ENCODE results near the gene RERE.

Gene RERE

DNA sequence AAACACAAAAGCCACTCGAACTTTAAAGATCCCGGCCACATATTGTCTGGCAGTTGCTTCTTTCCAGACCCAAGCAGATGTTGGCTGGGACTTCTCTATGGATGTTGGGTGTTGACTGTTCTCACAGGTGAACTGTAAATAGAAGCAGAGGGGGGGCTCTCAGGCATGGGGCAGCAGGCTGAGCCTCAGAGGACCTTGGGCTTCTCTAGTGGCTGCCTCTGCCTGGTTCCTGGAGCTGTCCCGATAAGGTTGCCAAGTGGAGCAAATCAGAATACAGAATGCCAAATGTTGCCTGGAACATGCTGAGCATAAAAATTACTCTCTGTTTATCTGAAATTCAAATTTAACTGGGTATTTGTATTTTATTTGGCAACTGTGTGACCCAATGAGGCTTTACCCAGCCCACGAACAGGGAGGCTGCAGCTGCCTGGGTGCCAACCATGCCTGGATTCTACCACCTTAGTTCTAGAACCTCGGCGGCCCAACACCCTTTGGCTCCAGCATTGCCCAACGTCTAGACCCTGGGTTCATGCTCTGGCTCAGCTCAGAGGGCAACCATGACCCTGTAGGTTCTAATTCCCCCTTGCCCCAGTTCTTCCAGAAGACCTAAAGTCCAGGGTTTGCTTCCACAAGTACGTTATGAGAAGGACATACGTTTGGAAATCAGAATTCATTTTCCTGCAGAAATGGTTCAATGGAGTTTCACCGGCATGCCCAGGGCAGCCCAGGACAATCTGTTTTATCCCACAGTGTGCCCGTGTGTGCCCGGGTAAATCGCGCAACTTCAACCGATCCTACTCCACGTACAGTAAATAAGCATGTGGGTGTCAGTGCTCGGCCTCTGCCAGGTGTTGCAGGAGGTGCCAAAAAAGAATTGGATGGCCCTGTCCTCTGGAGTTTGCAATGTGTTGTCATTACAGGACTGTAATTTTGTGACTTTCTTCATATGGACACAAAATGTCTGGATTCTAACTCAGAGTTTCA lies 504.9 kb downstream of the RERE start:
- DNase-seq = no peak

DNA sequence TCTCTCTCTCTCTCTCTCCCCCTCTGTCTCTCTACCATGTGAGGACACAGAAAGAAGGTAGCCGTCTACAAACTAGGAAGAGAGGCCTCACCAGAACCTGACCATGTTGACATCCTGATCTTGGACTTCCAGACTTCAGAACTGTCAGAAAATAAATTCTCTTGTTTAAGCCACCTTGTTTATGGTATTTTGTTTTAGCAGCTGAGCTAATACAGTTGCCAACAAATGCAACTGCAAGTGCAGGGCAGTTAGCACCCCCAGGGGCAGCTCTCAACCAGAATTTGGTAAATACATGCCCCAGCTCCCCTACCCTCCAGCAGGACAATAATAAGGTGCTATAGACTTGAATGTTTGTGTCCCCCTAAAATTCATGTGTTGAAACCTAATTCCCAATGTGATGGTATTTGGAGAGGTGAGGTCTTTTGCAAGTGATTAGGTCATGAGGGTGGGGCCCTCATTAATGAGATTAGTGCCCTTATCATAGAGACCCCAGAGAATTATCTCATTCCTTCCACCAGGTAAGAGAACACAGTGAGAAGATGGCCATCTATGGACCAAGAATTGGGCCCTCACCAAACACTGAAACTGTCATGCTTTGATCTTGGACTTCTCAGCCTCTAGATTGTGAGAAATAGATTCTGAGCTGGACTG lies 506.2 kb downstream of the RERE start:
- no peak for DNase-seq

DNA sequence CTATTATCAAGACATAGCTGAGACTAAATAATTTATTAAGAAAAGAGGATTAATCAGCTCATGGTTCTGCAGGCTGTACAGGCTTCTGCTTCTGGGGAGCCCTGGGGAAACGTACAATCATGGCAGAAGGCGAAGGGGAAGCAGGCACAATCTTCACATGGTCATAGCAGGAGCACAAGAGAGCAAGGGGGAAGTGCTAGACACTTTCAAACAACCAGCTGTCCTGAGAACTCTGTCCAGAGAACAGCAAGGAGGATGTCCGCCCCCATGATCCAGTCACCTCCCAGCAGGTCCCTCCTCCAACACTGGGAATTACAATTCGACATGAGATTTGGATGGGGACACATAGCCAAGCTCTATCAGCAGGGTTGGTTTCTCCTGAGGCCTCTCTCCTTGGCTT lies 509.8 kb downstream of the RERE start:
- DNase-seq = no peak

DNA sequence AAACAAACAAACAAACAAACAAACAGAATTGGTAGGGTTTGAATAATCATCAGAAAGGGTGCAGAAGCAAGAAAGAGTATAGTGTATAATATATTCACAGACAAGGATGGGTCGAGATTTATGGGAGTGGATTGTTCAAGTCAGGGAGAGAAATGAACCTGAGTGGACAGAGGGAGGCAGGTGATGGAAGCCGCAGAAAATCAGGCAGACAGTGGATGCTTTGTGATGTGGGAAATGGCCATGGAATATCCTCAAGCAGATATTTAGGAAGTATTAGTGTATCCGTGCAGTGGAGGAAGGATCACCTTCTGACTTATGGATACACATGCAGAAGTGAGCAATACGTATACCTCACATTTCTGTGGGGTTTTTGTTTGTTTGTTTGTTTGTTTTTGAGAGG lies 513.6 kb downstream of the RERE start:
- DNase-seq = no peak

DNA sequence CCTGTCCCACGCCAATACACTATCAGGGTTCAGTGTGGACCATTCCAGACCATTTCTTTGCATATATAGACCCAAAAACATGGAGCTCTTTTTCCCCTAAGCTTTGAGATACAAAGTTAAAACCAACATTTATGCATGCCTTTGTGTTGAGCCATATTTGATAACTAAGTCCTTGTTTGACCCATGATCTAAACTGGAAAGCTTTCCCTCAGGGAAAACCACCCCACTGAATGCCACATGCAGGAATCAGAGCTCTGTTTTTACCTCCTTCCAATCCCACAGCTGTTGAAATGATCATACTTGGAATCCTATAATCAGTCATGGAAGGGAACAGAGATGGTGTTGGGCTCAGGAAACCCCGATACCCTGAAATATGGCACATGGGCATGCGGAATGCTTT lies 514.3 kb downstream of the RERE start:
- no peak for DNase-seq
